Upper lobe of left lung (tissue), 6 donors: ENCODE results near the gene CDH20. TPM values are rescaled to one million over a fixed set of nuclear protein-coding genes. Genes with fewer than 3 reads are reported as not detected.

Source experiments
- ATAC-seq, 2 donors: fragments of 200-7000 bp; cut with Tn5 transposase; one replicate each; pipeline ENCODE4 v1.9.1; 2022; ENCODE audit warnings: mild to moderate bottlenecking in 2 of 2, moderate library complexity in 2 of 2; ENCODE audit not compliant: low FRiP score in 2 of 2
- DNase-seq, 2 donors: peaks; one replicate each; pipeline ENCODE4 v3.0.0-alpha.2; 2019 to 2020
- H3K27ac ChIP-seq, 4 donors: fragments of 200-600 bp; sonication (generic); one replicate each; pipeline ENCODE4 v1.5.1; 2016 to 2019
- H3K27me3 ChIP-seq, 4 donors: fragments of 200-600 bp; sonication (generic); one replicate each; pipeline ENCODE4 v1.5.1; 2017 to 2019
- H3K36me3 ChIP-seq, 4 donors: fragments of 200-600 bp; sonication (generic); one replicate each; pipeline ENCODE4 v1.5.1; 2016 to 2019
- H3K4me1 ChIP-seq, 4 donors: fragments of 200-600 bp; sonication (generic); one replicate each; pipeline ENCODE4 v1.5.1; 2018 to 2019
- H3K4me3 ChIP-seq, 4 donors: fragments of 200-600 bp; sonication (generic); one replicate each; pipeline ENCODE4 v1.5.1; 2017 to 2019; ENCODE audit warnings: mild to moderate bottlenecking in 2 of 4, moderate library complexity in 1 of 4
- H3K9me3 ChIP-seq, 4 donors: fragments of 200-600 bp; sonication (generic); one replicate each; pipeline ENCODE4 v1.5.1; 2018 to 2019
- EP300 ChIP-seq, 4 donors: sonication (generic); formaldehyde crosslinking; IDR thresholded peaks; one replicate each; pipeline ENCODE4 v1.5.1; 2017; ENCODE audit warnings: antibody characterized with exemption in 4 of 4, control low read depth in 2 of 4
- POLR2A ChIP-seq, 4 donors: fragments of 450-650 bp; IDR thresholded peaks; one replicate each; pipeline ENCODE4 v1.5.1; 2016 to 2017; ENCODE audit warnings: antibody characterized with exemption in 4 of 4, mild to moderate bottlenecking in 2 of 4
- POLR2AphosphoS5 ChIP-seq, 2 donors: sonication (generic); formaldehyde crosslinking; IDR thresholded peaks; one replicate each; pipeline ENCODE4 v1.5.1; 2017; ENCODE audit warnings: antibody characterized with exemption in 2 of 2
- WGBS, 2 donors: methylation state at CpG; one replicate each; pipeline ENCODE4 v1.1.5; 2017 to 2018; 5-methylcytosine and 5-hydroxymethylcytosine counted together
- total RNA-seq, 6 donors: library from RNA; depleted of rRNA in 4 of 6; stranded (reverse); fragments of >200 nt in 4 of 6; gene quantifications; one replicate each; pipeline versions ENCODE4 v1.1.0 to v1.2.1, GENCODE V29; 2016 to 2021
- TF ChIP-seq, protein P1 (sequence below), 6 experiments: fragments of 450-650 bp in 4 of 6; fragments of 200-600 bp in 2 of 6; sonication (generic) in 2 of 6; IDR thresholded peaks; one replicate each; pipeline ENCODE4 v1.5.1; 2016 to 2019; ENCODE audit warnings: antibody characterized with exemption in 6 of 6
- donor health status: DM: no; HTN: no; CAD: no; lungs with moderate emphysema.
- donor health status: DM: no; HTN: yes; CAD: no; lungs with severe emphysema.

CDH20 gene
- total RNA-seq, 6 donors from 2014 or later, result 0.06 to 0.07 TPM; not detected in 4

DNA sequence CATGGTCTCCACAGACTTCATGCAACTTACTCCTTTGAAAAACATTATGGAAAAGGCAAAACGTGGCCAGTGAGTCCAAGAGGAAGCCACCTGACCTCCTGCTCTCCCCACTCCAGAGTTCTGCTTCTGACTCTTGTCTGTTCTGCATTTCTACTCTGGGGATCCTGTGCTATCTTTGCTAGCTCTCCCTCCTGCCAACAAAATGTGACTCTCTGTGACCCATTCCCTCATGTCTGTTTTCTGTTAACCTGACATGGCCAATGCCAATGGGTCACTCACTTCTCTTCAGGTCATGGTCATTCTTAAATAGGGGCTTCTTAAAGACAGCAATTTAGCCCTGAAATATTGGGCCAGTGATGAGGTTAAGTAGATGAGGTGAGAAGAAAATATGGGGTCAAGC, 210.3 kb downstream of the CDH20 start:
- no peak for TF ChIP-seq POLR2A (IDR thresholded peaks at IDR 0.05)
- TF ChIP-seq EP300 (IDR thresholded peaks at IDR 0.05), result no peak
- no peak for TF ChIP-seq POLR2AphosphoS5 (IDR thresholded peaks at IDR 0.05)
- TF ChIP-seq, protein P1, sequence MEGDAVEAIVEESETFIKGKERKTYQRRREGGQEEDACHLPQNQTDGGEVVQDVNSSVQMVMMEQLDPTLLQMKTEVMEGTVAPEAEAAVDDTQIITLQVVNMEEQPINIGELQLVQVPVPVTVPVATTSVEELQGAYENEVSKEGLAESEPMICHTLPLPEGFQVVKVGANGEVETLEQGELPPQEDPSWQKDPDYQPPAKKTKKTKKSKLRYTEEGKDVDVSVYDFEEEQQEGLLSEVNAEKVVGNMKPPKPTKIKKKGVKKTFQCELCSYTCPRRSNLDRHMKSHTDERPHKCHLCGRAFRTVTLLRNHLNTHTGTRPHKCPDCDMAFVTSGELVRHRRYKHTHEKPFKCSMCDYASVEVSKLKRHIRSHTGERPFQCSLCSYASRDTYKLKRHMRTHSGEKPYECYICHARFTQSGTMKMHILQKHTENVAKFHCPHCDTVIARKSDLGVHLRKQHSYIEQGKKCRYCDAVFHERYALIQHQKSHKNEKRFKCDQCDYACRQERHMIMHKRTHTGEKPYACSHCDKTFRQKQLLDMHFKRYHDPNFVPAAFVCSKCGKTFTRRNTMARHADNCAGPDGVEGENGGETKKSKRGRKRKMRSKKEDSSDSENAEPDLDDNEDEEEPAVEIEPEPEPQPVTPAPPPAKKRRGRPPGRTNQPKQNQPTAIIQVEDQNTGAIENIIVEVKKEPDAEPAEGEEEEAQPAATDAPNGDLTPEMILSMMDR (IDR thresholded peaks at IDR 0.05), result no peak
- no peaks in the 10 kb centered on the region for H3K36me3 ChIP-seq
- no peak overlapping the region for H3K4me3 ChIP-seq
- no peak for ATAC-seq
- H3K27me3 ChIP-seq, result no peaks in the 10 kb centered on the region
- no peak overlapping the region for H3K27ac ChIP-seq
- DNase-seq, result no peak
- H3K9me3 ChIP-seq, result no peaks in the 10 kb centered on the region
- 31 to 36% methylated on average over 1 of the region's 1 CpG for WGBS, 2 donors
- peaks cover 0 to 6% (median 0%) of the 10 kb centered on the region in 4 donors for H3K4me1 ChIP-seq

DNA sequence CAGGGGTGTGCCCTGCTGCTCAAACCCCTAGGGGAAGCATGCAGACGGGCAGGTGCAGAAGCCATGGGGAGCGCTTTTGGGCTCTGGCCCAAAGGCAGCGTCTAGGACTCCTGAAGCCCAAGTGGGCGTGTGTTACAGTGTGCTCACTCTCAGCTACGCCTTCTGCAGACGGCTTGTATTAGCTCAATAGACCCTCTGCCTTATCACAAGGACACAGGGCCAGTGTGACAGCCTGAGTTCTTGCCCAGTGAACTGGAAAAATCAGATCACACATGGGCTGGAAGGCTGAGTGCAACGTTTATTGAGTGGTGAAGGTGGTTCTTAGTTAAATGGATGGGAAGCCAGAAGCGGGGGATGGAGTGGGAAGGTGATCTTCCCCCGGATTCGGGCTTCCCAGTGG, 210.9 kb downstream of the CDH20 start:
- 78 to 84% methylated on average over 6 to 10 of the region's 10 CpGs for WGBS, 2 donors
- DNase-seq (no peak), ATAC-seq (no peak)
- Histone ChIP-seq H3K36me3 (no peaks in the 10 kb centered on the region), H3K27ac (no peak overlapping the region), H3K4me3 (no peak overlapping the region), H3K9me3 (no peaks in the 10 kb centered on the region), H3K27me3 (no peaks in the 10 kb centered on the region), H3K4me1 (peaks cover 0 to 6% (median 0%) of the 10 kb centered on the region in 4 donors)
- TF ChIP-seq, protein P1 (IDR thresholded peaks at IDR 0.05), result no peak
- TF ChIP-seq POLR2A (IDR thresholded peaks at IDR 0.05) (no peak), EP300 (IDR thresholded peaks at IDR 0.05) (no peak), POLR2AphosphoS5 (IDR thresholded peaks at IDR 0.05) (no peak)

DNA sequence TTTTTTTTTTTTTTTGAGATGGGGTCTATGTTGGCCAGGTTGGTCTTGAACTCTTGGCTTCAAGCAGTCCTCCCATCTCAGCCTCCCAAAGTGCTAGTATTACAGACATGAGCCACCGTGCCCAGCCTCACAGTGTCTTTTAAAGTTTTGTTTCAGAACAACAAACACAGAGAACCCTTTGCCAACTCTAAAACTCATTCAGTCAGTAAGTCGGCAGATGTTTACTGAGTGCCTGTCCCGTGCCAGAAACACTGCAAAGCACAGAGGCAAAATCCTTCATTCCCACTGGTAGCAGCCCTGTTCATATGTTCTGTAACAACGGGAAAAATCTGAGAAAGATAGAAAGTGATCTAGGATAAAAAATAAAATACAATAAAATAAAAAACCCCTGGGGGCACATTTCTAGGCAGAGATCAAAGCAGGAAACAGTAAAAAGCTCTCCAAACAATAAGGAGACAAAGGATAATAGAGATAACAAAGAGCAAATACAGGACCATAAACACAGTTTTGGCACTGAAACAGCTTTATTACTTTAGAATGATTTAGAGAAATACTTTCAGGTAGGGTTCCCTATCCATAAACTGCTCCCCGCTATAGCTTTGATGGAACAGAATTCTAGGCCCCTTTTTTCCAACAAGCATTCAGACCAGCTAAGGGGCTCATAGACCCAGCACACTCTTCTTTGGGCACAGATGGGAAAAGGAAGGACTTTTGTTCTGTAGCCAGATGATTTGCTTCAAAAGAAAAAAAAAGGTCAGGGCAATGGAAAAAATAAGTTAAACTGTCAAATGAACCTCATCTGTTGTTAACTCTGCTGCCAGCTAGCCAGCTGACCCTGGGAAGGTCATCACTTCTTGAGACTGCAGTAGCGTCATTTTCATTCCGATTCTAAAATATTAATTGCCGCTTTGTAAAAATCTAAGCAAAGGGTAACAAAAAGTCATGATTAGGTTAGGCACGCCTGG, 212.3 kb downstream of the CDH20 start:
- TF ChIP-seq EP300 (IDR thresholded peaks at IDR 0.05), result no peak
- no peak for TF ChIP-seq POLR2AphosphoS5 (IDR thresholded peaks at IDR 0.05)
- 52 to 66% methylated on average over 9 of the region's 9 CpGs for WGBS, 2 donors
- Histone ChIP-seq H3K9me3 (no peaks in the 10 kb centered on the region), H3K4me1 (peaks cover 0 to 6% (median 0%) of the 10 kb centered on the region in 4 donors), H3K36me3 (no peaks in the 10 kb centered on the region), H3K4me3 (no peak overlapping the region), H3K27ac (no peak overlapping the region), H3K27me3 (no peaks in the 10 kb centered on the region)
- DNase-seq (no peak), ATAC-seq (no peak)

DNA sequence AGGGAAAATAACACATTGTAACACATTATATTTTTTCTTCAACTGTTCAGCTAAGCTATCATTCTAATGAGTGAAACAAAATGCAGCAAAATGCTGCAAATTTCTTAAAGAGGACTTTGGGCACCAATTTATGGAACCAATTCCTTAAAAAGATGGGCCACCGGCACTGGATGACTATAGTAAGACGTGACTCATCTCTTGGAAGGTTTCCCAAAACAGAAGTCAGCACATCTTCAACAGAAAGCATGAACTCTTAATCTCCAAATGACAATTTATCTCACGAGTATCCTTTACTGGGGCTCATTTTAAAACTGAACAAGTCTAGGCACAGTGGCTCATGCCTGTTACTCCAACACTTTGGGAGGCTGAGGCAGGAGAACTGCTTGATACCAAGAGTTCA, 213.4 kb downstream of the CDH20 start:
- H3K27ac ChIP-seq, result no peak overlapping the region
- H3K27me3 ChIP-seq, result no peaks in the 10 kb centered on the region
- no peak for DNase-seq
- no peak for ATAC-seq
- peaks cover 0 to 6% (median 0%) of the 10 kb centered on the region in 4 donors for H3K4me1 ChIP-seq
- WGBS, 2 donors, result 44 to 54% methylated on average over 3 of the region's 3 CpGs
- H3K4me3 ChIP-seq, result no peak overlapping the region
- TF ChIP-seq EP300 (IDR thresholded peaks at IDR 0.05), result no peak
- TF ChIP-seq, protein P1 (IDR thresholded peaks at IDR 0.05), result no peak
- TF ChIP-seq POLR2AphosphoS5 (IDR thresholded peaks at IDR 0.05), result no peak
- no peaks in the 10 kb centered on the region for H3K36me3 ChIP-seq
- H3K9me3 ChIP-seq, result no peaks in the 10 kb centered on the region

DNA sequence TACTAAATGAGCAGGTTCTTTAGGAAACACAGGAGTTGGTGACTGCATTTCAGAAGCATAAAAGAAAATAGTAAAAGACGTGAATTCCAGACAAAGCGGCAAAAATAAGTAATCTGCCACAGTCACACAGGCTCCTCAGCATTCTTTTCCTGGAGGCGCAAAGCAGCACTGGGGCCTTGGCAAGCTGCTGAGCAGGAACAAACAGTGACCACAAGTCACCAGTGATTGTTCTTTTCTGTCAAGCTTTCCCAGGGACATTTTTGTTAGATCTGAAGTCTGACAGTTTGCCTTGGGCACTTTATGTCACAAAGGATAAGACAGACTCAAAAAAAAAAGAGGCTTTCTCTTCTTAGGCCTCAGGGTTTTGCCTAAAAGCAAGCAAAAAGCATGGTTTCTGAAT, 216.2 kb downstream of the CDH20 start:
- Histone ChIP-seq H3K4me1 (peaks cover 0 to 6% (median 0%) of the 10 kb centered on the region in 4 donors), H3K36me3 (no peaks in the 10 kb centered on the region), H3K27ac (no peak overlapping the region), H3K9me3 (no peaks in the 10 kb centered on the region), H3K27me3 (no peaks in the 10 kb centered on the region), H3K4me3 (no peak overlapping the region)
- no peak for ATAC-seq
- TF ChIP-seq POLR2AphosphoS5 (IDR thresholded peaks at IDR 0.05), result no peak
- TF ChIP-seq, protein P1 (IDR thresholded peaks at IDR 0.05), result no peak
- TF ChIP-seq POLR2A (IDR thresholded peaks at IDR 0.05), result no peak
- TF ChIP-seq EP300 (IDR thresholded peaks at IDR 0.05), result no peak
- DNase-seq, result no peak
- WGBS, 2 donors, result 65 to 74% methylated on average over 3 of the region's 3 CpGs
